Upper lobe of left lung (tissue), 6 donors: ENCODE data around the gene GMPPA. TPM values are rescaled to one million over a fixed set of nuclear protein-coding genes. Genes with fewer than 3 reads are reported as not detected.
A peak's percentile ranks its signal among the peaks of the same experiment; 100 is the strongest.

Experiments used
- ATAC-seq, 2 donors: fragments of 200-7000 bp; cut with Tn5 transposase; one replicate each; pipeline ENCODE4 v1.9.1; 2022; ENCODE audit warnings: mild to moderate bottlenecking in 2 of 2, moderate library complexity in 2 of 2; ENCODE audit not compliant: low FRiP score in 2 of 2
- DNase-seq, 2 donors: peaks; one replicate each; pipeline ENCODE4 v3.0.0-alpha.2; 2019 to 2020
- H3K27ac ChIP-seq, 4 donors: fragments of 200-600 bp; sonication (generic); one replicate each; pipeline ENCODE4 v1.5.1; 2016 to 2019
- H3K27me3 ChIP-seq, 4 donors: fragments of 200-600 bp; sonication (generic); one replicate each; pipeline ENCODE4 v1.5.1; 2017 to 2019
- H3K36me3 ChIP-seq, 4 donors: fragments of 200-600 bp; sonication (generic); one replicate each; pipeline ENCODE4 v1.5.1; 2016 to 2019
- H3K4me1 ChIP-seq, 4 donors: fragments of 200-600 bp; sonication (generic); one replicate each; pipeline ENCODE4 v1.5.1; 2018 to 2019
- H3K4me3 ChIP-seq, 4 donors: fragments of 200-600 bp; sonication (generic); one replicate each; pipeline ENCODE4 v1.5.1; 2017 to 2019; ENCODE audit warnings: mild to moderate bottlenecking in 2 of 4, moderate library complexity in 1 of 4
- H3K9me3 ChIP-seq, 4 donors: fragments of 200-600 bp; sonication (generic); one replicate each; pipeline ENCODE4 v1.5.1; 2018 to 2019
- CTCF ChIP-seq, 6 experiments: fragments of 450-650 bp in 4 of 6; fragments of 200-600 bp in 2 of 6; sonication (generic) in 2 of 6; IDR thresholded peaks; one replicate each; pipeline ENCODE4 v1.5.1; 2016 to 2019; ENCODE audit warnings: antibody characterized with exemption in 6 of 6
- EP300 ChIP-seq, 4 donors: sonication (generic); formaldehyde crosslinking; IDR thresholded peaks; one replicate each; pipeline ENCODE4 v1.5.1; 2017; ENCODE audit warnings: antibody characterized with exemption in 4 of 4, control low read depth in 2 of 4
- POLR2A ChIP-seq, 4 donors: fragments of 450-650 bp; IDR thresholded peaks; one replicate each; pipeline ENCODE4 v1.5.1; 2016 to 2017; ENCODE audit warnings: antibody characterized with exemption in 4 of 4, mild to moderate bottlenecking in 2 of 4
- POLR2AphosphoS5 ChIP-seq, 2 donors: sonication (generic); formaldehyde crosslinking; IDR thresholded peaks; one replicate each; pipeline ENCODE4 v1.5.1; 2017; ENCODE audit warnings: antibody characterized with exemption in 2 of 2
- WGBS, 2 donors: methylation state at CpG; one replicate each; pipeline ENCODE4 v1.1.5; 2017 to 2018; 5-methylcytosine and 5-hydroxymethylcytosine counted together
- total RNA-seq, 6 donors: library from RNA; depleted of rRNA in 4 of 6; stranded (reverse); fragments of >200 nt in 4 of 6; gene quantifications; one replicate each; pipeline versions ENCODE4 v1.1.0 to v1.2.1, GENCODE V29; 2016 to 2021
- donor health status: DM: no; HTN: no; CAD: no; lungs with moderate emphysema.
- donor health status: DM: no; HTN: yes; CAD: no; lungs with severe emphysema.

GMPPA gene
- total RNA-seq, 6 donors from 2014 or later = 20.8 to 38.5 (median 24.9) TPM

- no peaks in the 10 kb centered on the region for H3K36me3 ChIP-seq
- H3K4me3 ChIP-seq = no peak overlapping the region
- ATAC-seq (peak in 1 of 2 donors; percentile 19), DNase-seq (no peak)
- 24% methylated on average over 6 of the region's 6 CpGs; no CpG with 5 or more reads in 1 of the 2 donors for WGBS, 2 donors
- TF ChIP-seq EP300 (IDR thresholded peaks at IDR 0.05) = no peak
- TF ChIP-seq CTCF (IDR thresholded peaks at IDR 0.05) = no peak
- TF ChIP-seq POLR2AphosphoS5 (IDR thresholded peaks at IDR 0.05) = no peak
- no peak for TF ChIP-seq POLR2A (IDR thresholded peaks at IDR 0.05)
- H3K27me3 ChIP-seq = peaks cover 1 to 32% (median 19%) of the 10 kb centered on the region in 4 donors
- peaks cover 10 to 22% (median 11%) of the 10 kb centered on the region in 4 donors for H3K4me1 ChIP-seq
- no peaks in the 10 kb centered on the region for H3K9me3 ChIP-seq
- H3K27ac ChIP-seq = no peak overlapping the region
Measured at GRCh38 chr2:219527076-219527394, 28.3 kb downstream of the GMPPA start.

GRCh38 chr2:219527472-219527871, 28.8 kb downstream of the GMPPA start:
- H3K4me3 ChIP-seq = no peak overlapping the region
- ATAC-seq (no peak), DNase-seq (no peak)
- TF ChIP-seq POLR2AphosphoS5 (IDR thresholded peaks at IDR 0.05) (no peak), CTCF (IDR thresholded peaks at IDR 0.05) (no peak), EP300 (IDR thresholded peaks at IDR 0.05) (no peak), POLR2A (IDR thresholded peaks at IDR 0.05) (no peak)
- no peaks in the 10 kb centered on the region for H3K9me3 ChIP-seq
- 48 to 81% methylated on average over 5 of the region's 5 CpGs for WGBS, 2 donors
- peaks cover under 1 to 28% (median 17%) of the 10 kb centered on the region in 4 donors for H3K27me3 ChIP-seq
- H3K4me1 ChIP-seq = peaks cover 7 to 18% (median 8%) of the 10 kb centered on the region in 4 donors
- H3K27ac ChIP-seq = no peak overlapping the region
- H3K36me3 ChIP-seq = no peaks in the 10 kb centered on the region

GRCh38 chr2:219530048-219530963, 31.6 kb downstream of the GMPPA start:
- H3K27me3 ChIP-seq = peaks cover 0 to 9% (median 4%) of the 10 kb centered on the region in 4 donors
- no peaks in the 10 kb centered on the region for H3K36me3 ChIP-seq

DNA sequence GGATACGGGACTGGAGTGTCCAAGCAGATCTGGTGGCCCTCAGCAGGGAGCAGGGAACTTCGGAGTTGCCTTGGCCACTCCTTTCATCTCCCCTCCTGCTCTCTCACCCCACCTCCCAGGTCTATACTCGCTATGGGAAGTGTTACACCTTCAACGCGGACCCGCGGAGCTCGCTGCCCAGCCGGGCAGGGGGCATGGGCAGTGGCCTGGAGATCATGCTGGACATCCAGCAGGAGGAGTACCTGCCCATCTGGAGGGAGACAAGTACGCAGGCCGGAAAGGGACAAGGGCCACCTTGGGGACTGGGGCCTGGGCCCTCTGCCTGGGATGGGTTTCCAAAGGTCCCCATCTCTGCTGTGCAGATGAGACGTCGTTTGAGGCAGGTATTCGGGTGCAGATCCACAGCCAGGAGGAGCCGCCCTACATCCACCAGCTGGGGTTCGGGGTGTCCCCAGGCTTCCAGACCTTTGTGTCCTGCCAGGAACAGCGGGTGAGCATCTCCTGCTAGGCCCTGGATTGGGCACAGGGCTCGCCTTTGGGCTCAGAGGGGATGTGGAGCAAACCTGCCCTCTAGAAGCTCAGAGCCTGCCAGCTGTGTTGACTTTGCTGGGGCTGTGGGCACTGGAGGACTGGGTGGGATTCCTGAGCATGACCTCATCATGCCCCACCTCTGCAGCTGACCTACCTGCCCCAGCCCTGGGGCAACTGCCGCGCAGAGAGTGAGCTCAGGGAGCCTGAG, 33.1 kb downstream of the GMPPA start:
- Histone ChIP-seq H3K36me3 (no peaks in the 10 kb centered on the region), H3K4me1 (peaks cover 0 to 8% (median 0%) of the 10 kb centered on the region in 4 donors), H3K4me3 (no peak overlapping the region), H3K27me3 (peaks cover 0 to 8% (median 2%) of the 10 kb centered on the region in 4 donors), H3K27ac (no peak overlapping the region), H3K9me3 (no peaks in the 10 kb centered on the region)
- TF ChIP-seq POLR2AphosphoS5 (IDR thresholded peaks at IDR 0.05) (no peak), CTCF (IDR thresholded peaks at IDR 0.05) (no peak), EP300 (IDR thresholded peaks at IDR 0.05) (no peak), POLR2A (IDR thresholded peaks at IDR 0.05) (no peak)
- DNase-seq (peak in 1 of 2 donors; percentile 73), ATAC-seq (no peak)
- 75 to 80% methylated on average over 13 to 20 of the region's 20 CpGs for WGBS, 2 donors

More at GRCh38 chr2:219530048-219530963, 31.6 kb downstream of the GMPPA start:
- H3K27ac ChIP-seq = no peak overlapping the region
- WGBS, 2 donors = 16 to 33% methylated on average over 8 to 20 of the region's 21 CpGs
- no peaks in the 10 kb centered on the region for H3K9me3 ChIP-seq
- DNase-seq = peak; percentile 85 to 94
- H3K4me3 ChIP-seq = no peak overlapping the region
- TF ChIP-seq CTCF (IDR thresholded peaks at IDR 0.05) = peak; percentile 92 to 98 (median 96)
- no peak for TF ChIP-seq POLR2AphosphoS5 (IDR thresholded peaks at IDR 0.05)
- peak; percentile 81 to 93 for ATAC-seq
- H3K4me1 ChIP-seq = peaks cover 0 to 8% (median 0%) of the 10 kb centered on the region in 4 donors
